GM18867 (cell line): Measurements from ENCODE around the gene ITPK1.
"Not testable (repeated sequence)": the region's sequence is repeated elsewhere in the genome, so short reads cannot be mapped to it uniquely, and the experiment has no call there.

Experiments used
- ATAC-seq: cut with Tn5 transposase; IDR thresholded peaks from one replicate; pipeline ENCODE4 v1.9.1; 2021; ENCODE audit warnings: mild to moderate bottlenecking, moderate library complexity; ENCODE audit not compliant: unreplicated experiment

Gene ITPK1

GRCh38 chr14:93131257-93131820, 15.6 kb upstream of the ITPK1 start:
- not testable (repeated sequence) for ATAC-seq

- ATAC-seq, result no peak
Observed at GRCh38 chr14:93128725-93129459, 13.2 kb upstream of the ITPK1 start.

DNA sequence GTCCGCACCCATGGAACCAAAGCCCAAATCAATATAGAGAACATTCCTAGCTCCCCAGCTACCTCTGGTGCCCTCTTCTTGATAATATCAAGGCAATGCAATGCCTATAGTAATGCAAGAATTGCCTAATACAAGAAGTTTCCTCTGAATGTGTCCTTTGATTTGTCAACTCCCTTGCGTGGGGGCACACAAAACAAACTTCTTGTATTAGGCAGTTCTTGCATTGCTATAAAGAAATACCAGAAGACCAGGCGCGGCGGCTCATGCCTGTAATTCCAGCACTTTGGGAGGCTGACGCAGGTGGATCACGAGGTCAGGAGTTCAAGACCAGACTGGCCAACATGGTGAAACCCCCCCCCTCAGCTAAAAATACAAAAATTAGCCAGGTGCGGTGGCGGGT, 10.4 kb upstream of the ITPK1 start:
- ATAC-seq, result no peak

GRCh38 chr14:93122826-93123225, 7.1 kb upstream of the ITPK1 start:
- ATAC-seq, result no peak

GRCh38 chr14:93121030-93121834, 5.5 kb upstream of the ITPK1 start:
- ATAC-seq, result no peak

DNA sequence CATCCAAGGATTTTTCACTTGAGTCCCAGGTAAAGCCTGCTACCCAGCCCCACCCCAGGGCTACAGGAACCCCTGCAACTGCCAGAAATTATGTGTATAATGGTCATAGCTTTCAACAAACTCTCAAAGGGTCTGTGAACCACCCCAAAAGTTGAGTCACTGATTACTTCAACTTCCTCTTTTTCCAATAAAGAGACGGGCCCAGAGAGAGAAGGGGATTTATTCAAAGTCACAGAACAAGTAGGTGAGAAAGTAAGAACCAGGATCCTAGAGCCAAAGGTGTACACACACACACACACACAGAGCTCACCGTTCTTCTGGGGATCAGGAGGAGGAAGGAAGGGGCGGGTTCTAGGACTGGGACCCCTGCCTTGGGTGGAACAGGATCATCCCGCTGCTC, 4.8 kb upstream of the ITPK1 start:
- no peak for ATAC-seq

GRCh38 chr14:93116676-93117200, 1.0 kb upstream of the ITPK1 start:
- ATAC-seq, result no peak

GRCh38 chr14:93115069-93115820, 480 bp downstream of the ITPK1 start:
- peak; percentile 82 for ATAC-seq

DNA sequence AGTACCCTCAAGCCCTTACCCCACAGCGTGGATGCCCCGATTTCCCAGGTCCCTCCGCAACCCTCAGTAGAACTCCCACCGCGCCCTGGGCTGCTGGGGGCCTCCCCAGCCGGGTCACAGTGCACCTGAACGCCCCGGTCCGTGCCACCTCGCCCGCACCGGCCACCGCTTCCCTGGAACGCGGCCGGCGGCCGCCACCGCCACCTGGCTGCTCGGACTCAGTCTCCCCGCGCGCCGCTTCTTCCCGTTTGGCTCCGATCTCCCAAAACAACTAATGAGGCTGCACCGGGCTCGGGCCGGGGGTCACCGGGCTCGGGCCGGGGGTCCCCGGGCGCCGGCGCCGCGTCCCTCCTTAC, 1.0 kb downstream of the ITPK1 start:
- peak; percentile 0 for ATAC-seq

DNA sequence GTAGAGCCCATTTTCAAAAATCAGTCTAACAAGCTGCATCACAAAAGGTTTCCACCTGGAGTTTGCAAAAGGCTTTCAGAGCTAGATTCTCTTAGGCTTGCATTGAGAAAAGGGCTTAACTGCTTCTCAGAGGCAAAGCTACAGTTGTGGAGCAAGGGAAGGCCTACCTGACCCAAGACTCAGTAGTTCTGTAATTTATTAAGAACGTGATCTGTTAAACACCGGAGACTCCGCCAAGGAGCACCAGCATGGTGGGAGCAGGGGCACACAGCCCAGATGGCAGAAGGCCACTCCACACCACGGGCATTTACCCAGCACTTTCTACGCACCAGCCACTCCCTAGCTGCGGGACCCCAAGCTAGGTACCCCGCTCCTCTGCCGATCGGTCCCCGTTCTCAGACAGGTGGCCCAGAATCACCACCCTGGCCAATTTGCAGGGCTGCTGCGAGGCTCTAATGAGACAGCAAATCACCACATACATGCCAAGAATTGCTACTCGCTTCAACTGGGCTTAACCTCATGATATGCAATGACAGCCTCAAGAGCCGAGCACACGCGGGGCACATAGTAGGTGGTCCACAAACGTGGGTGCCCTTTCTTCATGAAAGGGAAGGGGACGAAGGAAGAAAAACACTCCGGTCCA, 1.5 kb downstream of the ITPK1 start:
- ATAC-seq, result no peak

- ATAC-seq, result no peak
Observed at GRCh38 chr14:93113678-93114067, 2.1 kb downstream of the ITPK1 start.

- peak; percentile 23 for ATAC-seq
Observed at GRCh38 chr14:93112891-93113677, 2.6 kb downstream of the ITPK1 start.

DNA sequence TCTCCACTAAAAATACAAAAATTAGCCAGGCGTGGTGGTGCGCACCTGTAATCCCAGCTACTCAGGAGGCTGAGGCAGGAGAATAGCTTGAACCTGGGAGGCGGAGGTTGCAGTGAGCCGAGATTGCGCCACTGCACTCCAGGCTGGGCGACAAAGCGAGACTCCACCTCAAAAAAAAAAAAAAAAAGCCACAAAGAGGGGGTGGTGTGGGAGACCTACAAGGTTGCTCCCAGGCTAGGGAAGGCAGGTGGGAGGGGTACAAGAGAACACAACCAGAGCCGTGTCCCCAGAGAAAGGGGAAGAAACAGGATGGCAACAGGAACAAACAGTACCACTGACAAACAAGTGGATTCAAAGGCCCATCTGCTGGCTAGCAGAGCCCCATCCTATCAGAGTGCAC, 4.2 kb downstream of the ITPK1 start:
- ATAC-seq, result not testable (repeated sequence)

DNA sequence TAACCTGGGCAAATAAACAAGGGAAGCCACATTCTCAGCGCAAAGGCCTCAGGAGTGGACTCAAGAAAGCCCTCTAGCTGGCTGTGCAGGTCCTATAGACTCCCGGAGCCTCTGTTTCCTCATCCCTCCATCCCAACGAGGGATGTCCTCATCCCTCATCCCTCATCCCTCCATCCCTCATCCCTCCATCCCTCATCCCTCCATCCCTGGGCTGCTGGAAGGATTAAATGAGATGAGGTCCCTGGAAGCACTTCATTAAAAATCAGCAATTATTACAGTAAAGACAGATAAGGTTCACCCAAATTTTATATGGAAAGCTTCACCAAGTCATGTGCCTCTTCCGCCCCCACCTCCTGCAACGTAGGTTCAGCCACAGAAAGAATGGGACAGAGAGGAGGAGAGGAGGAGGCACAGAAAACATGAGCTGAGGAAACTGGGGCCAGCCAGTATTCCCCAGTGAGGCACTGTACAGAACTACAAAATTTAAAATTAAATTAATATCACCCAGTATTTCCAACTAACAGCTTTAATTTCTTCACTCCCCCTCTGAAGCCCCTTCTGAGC, 4.8 kb downstream of the ITPK1 start:
- no peak for ATAC-seq

DNA sequence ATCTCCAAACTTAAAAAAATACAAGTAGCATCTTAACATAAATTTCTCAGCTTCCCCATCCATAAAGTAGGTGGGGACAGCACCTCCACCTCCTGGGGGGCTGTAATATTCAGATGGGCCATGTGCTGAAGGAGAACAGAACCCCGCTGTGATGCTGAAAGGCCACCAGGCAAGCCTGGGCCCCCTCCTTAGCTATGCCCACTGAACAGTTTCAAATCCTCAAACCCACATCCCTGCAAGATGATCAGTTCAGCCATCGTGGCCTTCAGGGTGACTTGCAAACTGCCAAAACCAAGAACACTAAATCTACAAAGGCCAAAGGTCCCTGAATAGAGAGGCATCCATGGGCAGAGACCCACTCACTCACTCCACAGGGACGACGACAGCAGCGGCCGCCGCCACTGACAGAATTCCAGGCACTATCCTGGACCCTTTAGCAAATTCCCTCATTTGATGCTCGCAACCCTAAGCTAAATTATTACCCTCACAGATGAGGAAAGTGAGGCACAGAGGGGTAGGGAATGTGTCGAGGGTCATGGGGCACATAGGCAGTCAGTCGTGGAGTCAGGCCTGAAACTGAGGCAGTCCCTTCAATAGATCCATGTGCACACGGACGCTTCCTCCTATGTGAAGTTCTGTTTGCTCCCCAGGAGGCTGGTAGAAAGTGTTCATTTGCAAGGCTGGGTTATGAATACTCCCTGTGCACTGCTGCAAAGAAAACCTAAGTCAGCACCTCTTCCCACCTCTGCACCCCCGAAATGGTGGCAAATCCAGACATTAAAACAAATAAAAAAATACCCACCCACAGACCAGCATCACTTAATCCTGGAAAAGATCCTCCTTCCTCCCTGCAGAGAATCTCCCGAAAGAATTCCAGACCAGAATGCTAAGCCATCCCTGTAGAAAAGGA, 5.9 kb downstream of the ITPK1 start:
- no peak for ATAC-seq

DNA sequence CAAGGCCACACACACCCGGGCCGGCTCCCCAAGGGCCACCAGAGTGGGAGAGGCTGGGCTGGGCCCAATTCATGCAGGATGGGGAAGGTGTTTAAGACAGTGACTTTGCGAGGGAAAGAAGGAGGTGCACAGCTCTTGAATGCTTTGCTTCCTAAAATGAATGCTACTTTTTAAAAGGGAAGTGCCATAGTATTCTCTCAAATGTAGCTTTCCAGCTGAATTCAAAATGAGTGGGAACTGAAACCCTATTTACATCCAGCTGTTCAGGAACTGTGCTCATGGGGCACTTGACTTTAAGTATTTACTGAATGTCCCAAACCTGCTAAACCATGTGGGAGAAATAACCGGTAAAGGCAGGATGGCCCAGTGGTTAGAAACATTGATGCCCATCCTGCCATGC, 7.6 kb downstream of the ITPK1 start:
- ATAC-seq, result no peak

DNA sequence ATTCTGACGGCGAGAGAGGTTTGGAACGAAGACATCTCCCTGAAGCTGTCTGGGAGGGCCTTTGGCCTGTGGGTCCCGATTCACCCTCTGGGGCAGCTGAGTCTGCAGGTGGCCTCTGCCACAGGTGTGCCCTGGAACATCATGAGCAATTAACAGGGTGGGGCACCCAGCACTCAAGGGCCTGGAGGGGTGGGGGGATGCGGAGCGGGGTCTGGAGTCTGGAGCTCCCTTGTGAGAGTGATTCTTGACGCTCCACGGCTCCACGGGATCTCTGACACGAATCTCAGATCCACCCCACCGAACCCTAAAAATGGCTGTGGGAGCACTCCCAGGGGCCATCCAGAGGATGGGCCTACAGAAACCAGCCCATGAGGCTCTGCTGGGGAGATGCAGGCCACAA, 8.3 kb downstream of the ITPK1 start:
- no peak for ATAC-seq

DNA sequence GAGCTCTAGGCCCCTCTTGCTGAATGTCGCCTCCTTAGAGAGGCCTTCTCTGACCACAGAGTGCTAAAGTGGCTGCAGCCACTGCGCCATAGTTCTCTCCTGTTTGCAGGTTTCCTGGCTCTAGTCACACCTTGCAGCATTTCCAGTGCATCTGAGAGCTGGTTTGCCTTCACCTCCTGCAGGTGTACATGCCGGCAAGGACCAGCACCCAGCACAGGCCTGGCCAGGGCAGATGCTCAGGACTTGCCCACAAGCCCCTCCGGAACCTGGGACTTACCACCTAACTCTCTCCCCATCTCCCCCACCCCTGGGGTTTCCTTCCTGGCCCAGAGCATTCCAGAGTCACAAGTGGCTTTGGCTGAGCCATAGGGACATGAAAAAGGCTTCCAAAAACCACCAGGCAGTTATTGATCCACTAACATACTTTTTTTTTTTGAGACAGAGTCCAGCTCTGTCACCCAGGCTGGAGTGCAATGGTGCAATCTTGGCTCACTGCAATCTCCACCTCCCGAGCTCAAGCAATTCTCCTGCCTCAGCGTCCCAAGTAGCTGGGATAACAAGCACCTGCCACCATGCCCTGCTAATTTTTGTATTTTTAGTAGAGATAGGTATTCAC, 9.1 kb downstream of the ITPK1 start:
- no peak for ATAC-seq
